Measurements from ENCODE around the gene CCHCR1. TPM values are rescaled to one million over a fixed set of nuclear protein-coding genes. Genes with fewer than 3 reads are reported as not detected.

The CCHCR1 gene
- total and polyA plus RNA-seq, 9 of the 15 experiments (the other 6 are each of a cell fraction or from before 2014, with no cell fraction given) = 1.2 to 47.3 (median 32.0) TPM

GRCh38 chr6:31175971-31176370 lies 18.4 kb upstream of the CCHCR1 start (continued):
- TF ChIP-seq IRF9 (tag; IDR thresholded peaks at IDR 0.05) = no peak
- TF ChIP-seq ZFP91 (CRISPR knock-in tag; IDR thresholded peaks at IDR 0.05) = no peak
- TF ChIP-seq ARID3A (IDR thresholded peaks at IDR 0.05; ENCODE audit: borderline replicate concordance, low read depth, low read length) = no peak
- TF ChIP-seq SRF (CRISPR knock-in tag; IDR thresholded peaks at IDR 0.05) = no peak
- no peak for TF ChIP-seq ZNF217 (CRISPR knock-in tag; IDR thresholded peaks at IDR 0.05)
- TF ChIP-seq JUN (IDR thresholded peaks at IDR 0.05; ENCODE audit: borderline replicate concordance, low read depth, low read length) = no peak
- no peak for TF ChIP-seq JUN (CRISPR knock-in tag; IDR thresholded peaks at IDR 0.05; ENCODE audit: borderline replicate concordance)
- TF ChIP-seq L3MBTL2 (IDR thresholded peaks at IDR 0.05) = peak; percentile 69; the same call in 1 of the 2 replicates
- no peak for TF ChIP-seq NFATC3 (IDR thresholded peaks at IDR 0.05)
- no peak for TF ChIP-seq ZNF133 (CRISPR knock-in tag; IDR thresholded peaks at IDR 0.05)
- no peak for TF ChIP-seq ZNF253 (CRISPR knock-in tag; conservative IDR thresholded peaks at IDR 0.05)
- no peak for TF ChIP-seq THRB (CRISPR knock-in tag; conservative IDR thresholded peaks at IDR 0.05)
- no peak for TF ChIP-seq ZNF224 (CRISPR knock-in tag; IDR thresholded peaks at IDR 0.05)
- no peak for TF ChIP-seq PHF20 (IDR thresholded peaks at IDR 0.05; ENCODE audit: partially characterized antibody)
- 0 out of 2 replicates have a peak, but pooled peaks have one; percentile 23 for TF ChIP-seq ELF4 (CRISPR knock-in tag; IDR thresholded peaks at IDR 0.05)
- no peak for TF ChIP-seq XRCC5 (IDR thresholded peaks at IDR 0.05; ENCODE audit: low read depth, low read length)
- no peak for TF ChIP-seq FOSL1 (tag; conservative IDR thresholded peaks at IDR 0.05)
- TF ChIP-seq PRDM10 (IDR thresholded peaks at IDR 0.05; ENCODE audit: partially characterized antibody) = peak; percentile 37
- TF ChIP-seq TAF9B (IDR thresholded peaks at IDR 0.05; ENCODE audit: partially characterized antibody) = no peak
- no peak for TF ChIP-seq ZNF668 (CRISPR knock-in tag; IDR thresholded peaks at IDR 0.05)
